ENCODE data around the gene XRCC1. TPM values are rescaled to one million over a fixed set of nuclear protein-coding genes. Genes with fewer than 3 reads are reported as not detected.

Gene XRCC1
- total RNA-seq, 4 donors from 2014 or later: 18.3 to 35.4 (median 25.2) TPM

DNA sequence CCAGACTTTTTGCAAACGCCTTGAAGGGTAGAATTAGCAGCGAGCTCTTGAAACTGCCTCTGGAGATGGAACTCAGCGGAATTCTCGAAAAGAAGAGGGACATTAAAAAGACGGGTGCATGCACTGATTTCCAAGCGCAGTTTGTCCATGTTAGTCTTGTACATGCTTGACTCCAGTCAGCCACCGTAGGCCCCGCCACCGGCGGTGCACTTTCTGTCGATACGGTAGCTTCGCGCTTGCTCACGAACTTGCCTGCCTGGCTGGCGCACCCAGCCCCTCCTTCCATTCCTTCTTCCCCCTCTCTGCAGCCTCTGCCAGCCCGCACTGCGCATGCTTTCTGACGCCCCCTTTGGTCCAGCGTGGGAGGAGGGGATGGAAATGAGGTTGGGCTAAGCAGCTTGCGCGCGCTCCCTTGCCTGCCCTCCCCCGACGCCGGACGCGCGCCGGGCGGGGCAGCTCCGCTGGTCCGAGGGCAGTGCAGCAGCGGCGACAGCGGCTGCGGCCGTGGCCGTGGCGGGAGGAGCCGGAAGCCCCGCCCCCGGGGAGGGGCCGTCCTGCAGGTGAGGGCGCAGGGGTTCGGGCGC is 42.3 kb downstream of the XRCC1 start, which contains the start of gene ZNF575:
Gene ZNF575, plus strand, starts transcription at position 227 of the 584 bp plus-strand sequence. CDS start 1,235 bp downstream, outside the sequence.
- peak within 1 kb of the TSS; percentile 75 for H3K27ac ChIP-seq
- no peaks in the 10 kb centered on the region for H3K27me3 ChIP-seq
- peak; percentile 90 to 93 for DNase-seq (ENCODE audit: low spot score in 2 of 2)
- 0% methylated on average over 12 of the region's 47 CpGs for WGBS
- peak within 1 kb of the TSS; percentile 74 for H3K4me3 ChIP-seq
- H3K9me3 ChIP-seq: no peaks in the 10 kb centered on the region
- peaks cover 9% of the 10 kb centered on the region for H3K36me3 ChIP-seq
- H3K4me1 ChIP-seq: peaks cover 40% of the 10 kb centered on the region
- TF ChIP-seq POLR2AphosphoS5 (IDR thresholded peaks at IDR 0.05) (peak in 1 of 3 donors; percentile 56), EP300 (IDR thresholded peaks at IDR 0.05) (no peak)
- TF ChIP-seq, protein P1, sequence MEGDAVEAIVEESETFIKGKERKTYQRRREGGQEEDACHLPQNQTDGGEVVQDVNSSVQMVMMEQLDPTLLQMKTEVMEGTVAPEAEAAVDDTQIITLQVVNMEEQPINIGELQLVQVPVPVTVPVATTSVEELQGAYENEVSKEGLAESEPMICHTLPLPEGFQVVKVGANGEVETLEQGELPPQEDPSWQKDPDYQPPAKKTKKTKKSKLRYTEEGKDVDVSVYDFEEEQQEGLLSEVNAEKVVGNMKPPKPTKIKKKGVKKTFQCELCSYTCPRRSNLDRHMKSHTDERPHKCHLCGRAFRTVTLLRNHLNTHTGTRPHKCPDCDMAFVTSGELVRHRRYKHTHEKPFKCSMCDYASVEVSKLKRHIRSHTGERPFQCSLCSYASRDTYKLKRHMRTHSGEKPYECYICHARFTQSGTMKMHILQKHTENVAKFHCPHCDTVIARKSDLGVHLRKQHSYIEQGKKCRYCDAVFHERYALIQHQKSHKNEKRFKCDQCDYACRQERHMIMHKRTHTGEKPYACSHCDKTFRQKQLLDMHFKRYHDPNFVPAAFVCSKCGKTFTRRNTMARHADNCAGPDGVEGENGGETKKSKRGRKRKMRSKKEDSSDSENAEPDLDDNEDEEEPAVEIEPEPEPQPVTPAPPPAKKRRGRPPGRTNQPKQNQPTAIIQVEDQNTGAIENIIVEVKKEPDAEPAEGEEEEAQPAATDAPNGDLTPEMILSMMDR (IDR thresholded peaks at IDR 0.05): no peak

GRCh38 chr19:43532571-43532961 is 42.8 kb downstream of the XRCC1 start:
- Histone ChIP-seq H3K4me1 (peaks cover 44% of the 10 kb centered on the region), H3K9me3 (no peaks in the 10 kb centered on the region), H3K27me3 (no peaks in the 10 kb centered on the region), H3K4me3 (peak overlapping the region; percentile 74), H3K36me3 (peaks cover 4% of the 10 kb centered on the region), H3K27ac (peak overlapping the region; percentile 75)
- TF ChIP-seq POLR2A (IDR thresholded peaks at IDR 0.05) (no peak), POLR2AphosphoS5 (IDR thresholded peaks at IDR 0.05) (peak in 1 of 3 donors; percentile 12)
- TF ChIP-seq, protein P1 (IDR thresholded peaks at IDR 0.05): no peak
- WGBS: 1% methylated on average over 12 of the region's 16 CpGs
- peak in 1 of 2 donors; percentile 82 for DNase-seq (ENCODE audit: low spot score in 2 of 2)

- TF ChIP-seq, protein P1 (IDR thresholded peaks at IDR 0.05): no peak
- no peak for TF ChIP-seq EP300 (IDR thresholded peaks at IDR 0.05)
- TF ChIP-seq POLR2AphosphoS5 (IDR thresholded peaks at IDR 0.05): no peak
- TF ChIP-seq POLR2A (IDR thresholded peaks at IDR 0.05): no peak
- Histone ChIP-seq H3K9me3 (no peaks in the 10 kb centered on the region), H3K27ac (peak overlapping the region; percentile 83), H3K27me3 (no peaks in the 10 kb centered on the region), H3K4me3 (peak overlapping the region; percentile 80), H3K4me1 (peaks cover 63% of the 10 kb centered on the region), H3K36me3 (no peaks in the 10 kb centered on the region)
- WGBS: 21% methylated on average over 13 of the region's 13 CpGs
- peak in 1 of 2 donors; percentile 80 for DNase-seq (ENCODE audit: low spot score in 2 of 2)
These were observed 47.3 kb downstream of the XRCC1 start for GRCh38 chr19:43527860-43528622.

DNA sequence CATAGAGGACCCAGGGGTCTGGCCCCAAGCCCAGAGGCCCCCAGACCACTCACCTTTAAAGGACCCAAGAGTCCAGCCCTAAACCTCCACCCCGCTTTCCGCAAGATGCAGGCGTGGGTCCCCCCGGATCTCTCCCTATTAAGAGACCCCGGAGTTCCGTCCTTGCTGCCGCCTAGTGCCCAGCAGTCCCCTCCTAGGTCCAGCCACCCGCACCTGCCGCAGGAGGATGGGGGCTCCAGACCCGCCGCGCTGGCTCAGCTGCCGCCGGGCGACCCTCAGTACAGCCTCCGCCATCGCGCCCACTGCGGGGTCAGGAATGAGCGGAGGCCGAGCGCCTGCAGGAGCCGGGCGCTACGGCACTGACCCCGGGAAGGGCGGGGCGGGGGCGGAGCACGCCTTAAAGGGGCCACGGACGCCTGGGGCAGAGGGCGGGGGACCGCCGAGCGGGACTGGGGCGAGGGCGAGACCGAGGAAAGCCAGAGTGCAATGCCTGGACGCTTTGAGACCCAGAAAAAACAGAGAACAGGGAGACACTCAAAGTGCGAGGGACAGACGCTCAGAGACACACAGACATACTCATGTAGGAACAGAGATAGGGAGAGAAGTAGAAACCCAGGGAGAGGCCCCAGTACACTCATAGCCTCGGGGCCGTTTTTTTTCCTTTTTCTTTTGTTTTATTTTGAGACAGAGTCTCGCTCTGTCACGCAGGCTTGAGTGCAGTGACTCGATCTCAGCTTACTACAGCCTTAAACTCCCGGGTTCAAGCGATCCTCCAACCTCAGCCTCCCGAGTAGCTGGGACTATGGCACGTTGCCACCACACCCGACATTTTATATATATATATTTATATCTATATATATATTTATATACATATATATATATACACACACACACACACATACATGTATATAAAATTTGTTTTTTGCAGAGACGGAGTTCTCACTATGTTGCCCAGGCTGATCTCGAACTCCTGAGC is 48.2 kb downstream of the XRCC1 start, which contains the start of gene ETHE1:
Gene ETHE1, minus strand, starts transcription at position 318 of the 976 bp plus-strand sequence. Its CDS starts 24 bp downstream, at position 294.
- Histone ChIP-seq H3K9me3 (no peaks in the 10 kb centered on the region), H3K4me1 (peaks cover 59% of the 10 kb centered on the region), H3K27ac (peak within 1 kb of the TSS; percentile 83), H3K36me3 (no peaks in the 10 kb centered on the region), H3K4me3 (peak within 1 kb of the TSS; percentile 80), H3K27me3 (no peaks in the 10 kb centered on the region)
- WGBS: 6% methylated on average over 24 of the region's 54 CpGs
- peak in 1 of 3 donors; percentile 53 for TF ChIP-seq POLR2AphosphoS5 (IDR thresholded peaks at IDR 0.05)
- TF ChIP-seq, protein P1 (IDR thresholded peaks at IDR 0.05): no peak
- no peak for TF ChIP-seq EP300 (IDR thresholded peaks at IDR 0.05)
- peak; percentile 33 to 53 for TF ChIP-seq POLR2A (IDR thresholded peaks at IDR 0.05)
- peak; percentile 88 to 91 for DNase-seq (ENCODE audit: low spot score in 2 of 2)
